ENCODE data around the gene CAMK2B. TPM values are rescaled to one million over a fixed set of nuclear protein-coding genes. Genes with fewer than 3 reads are reported as not detected.

The CAMK2B gene
- total and polyA plus RNA-seq, 12 donors: 30.8 to 152 (median 113) TPM

DNA sequence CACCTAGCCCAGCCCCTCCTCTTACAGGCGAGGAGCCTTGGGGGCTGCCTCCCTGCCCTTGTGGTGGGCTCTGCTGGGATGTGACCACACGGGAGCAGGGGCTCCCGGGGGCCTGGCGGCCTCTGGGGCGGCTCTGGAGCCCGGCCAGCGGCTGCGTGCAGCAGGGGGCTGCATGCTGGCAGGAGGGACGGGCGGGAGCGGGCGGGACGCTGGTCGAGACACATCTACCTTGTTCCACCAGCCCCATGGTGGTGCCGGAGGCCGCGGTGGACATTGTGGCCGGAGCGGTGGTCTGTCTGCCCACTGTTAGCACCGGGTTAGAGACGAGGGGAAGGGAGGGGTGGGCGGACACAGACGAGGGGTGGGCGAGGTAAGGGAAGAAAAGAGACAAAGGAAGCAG is 86.0 kb downstream of the CAMK2B start:
- Histone ChIP-seq H3K4me1 (peaks cover 0 to 14% (median 5%) of the 10 kb centered on the region in 9 donors), H3K27ac (no peak overlapping the region), H3K9me3 (no peaks in the 10 kb centered on the region), H3K4me3 (no peak overlapping the region), H3K27me3 (no peaks in the 10 kb centered on the region), H3K36me3 (peaks cover 0 to 8% (median 0%) of the 10 kb centered on the region in 9 donors)
- ATAC-seq (no peak), DNase-seq (no peak)
- intact Hi-C loops (cut with DNase I): loop anchor here in 3 of 10 donors (5.0 to 10.0 kb wide), 2 partner anchors 323 to 325 kb away; no protein-coding TSS in a partner anchor
- no peak for TF ChIP-seq CTCF (IDR thresholded peaks at IDR 0.05)
- WGBS, 2 donors: 75 to 80% methylated on average over 24 of the region's 24 CpGs

GRCh38 chr7:44238116-44238695 is 87.2 kb downstream of the CAMK2B start:
- Histone ChIP-seq H3K27ac (no peak overlapping the region), H3K9me3 (no peaks in the 10 kb centered on the region), H3K27me3 (no peaks in the 10 kb centered on the region), H3K36me3 (peaks cover 0 to 8% (median 0%) of the 10 kb centered on the region in 9 donors), H3K4me3 (no peak overlapping the region), H3K4me1 (peaks cover 0 to 8% (median 5%) of the 10 kb centered on the region in 9 donors)
- intact Hi-C loops (cut with DNase I): loop anchor here in 3 of 10 donors (5.0 to 10.0 kb wide), 2 partner anchors 324 to 327 kb away; no protein-coding TSS in a partner anchor
- DNase-seq (no peak), ATAC-seq (no peak)
- WGBS, 2 donors: 77 to 80% methylated on average over 17 of the region's 17 CpGs
- no peak for TF ChIP-seq CTCF (IDR thresholded peaks at IDR 0.05)

GRCh38 chr7:44237696-44238095 is 87.7 kb downstream of the CAMK2B start:
- Histone ChIP-seq H3K27ac (no peak overlapping the region), H3K9me3 (no peaks in the 10 kb centered on the region), H3K27me3 (no peaks in the 10 kb centered on the region), H3K4me3 (no peak overlapping the region), H3K4me1 (peaks cover 0 to 8% (median 5%) of the 10 kb centered on the region in 9 donors), H3K36me3 (peaks cover 0 to 8% (median 0%) of the 10 kb centered on the region in 9 donors)
- DNase-seq: no peak
- ATAC-seq: no peak
- intact Hi-C loops (cut with DNase I): loop anchor here in 3 of 10 donors (5.0 to 10.0 kb wide), 2 partner anchors 325 to 327 kb away; no protein-coding TSS in a partner anchor
- no peak for TF ChIP-seq CTCF (IDR thresholded peaks at IDR 0.05)
- WGBS, 2 donors: 91 to 95% methylated on average over 10 of the region's 10 CpGs

DNA sequence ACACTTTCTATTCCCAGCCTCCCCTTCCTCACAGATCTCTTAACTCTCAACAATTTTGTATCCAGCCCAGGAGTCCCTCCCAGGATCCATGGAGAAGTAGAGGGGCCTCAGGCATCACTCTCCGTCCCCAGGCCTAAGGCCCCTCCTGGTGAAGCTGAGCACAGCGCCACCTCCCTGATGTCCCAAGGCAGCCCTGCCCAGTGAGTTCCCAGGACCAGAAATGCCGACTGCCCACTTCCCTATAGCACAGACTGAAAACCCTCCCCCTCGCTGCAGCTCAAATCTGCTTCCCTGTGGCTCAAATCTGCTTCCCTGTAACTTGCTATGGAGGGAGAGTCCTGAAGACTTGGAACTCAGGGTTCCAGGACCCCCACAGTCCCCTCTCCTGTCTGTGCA is 89.1 kb downstream of the CAMK2B start:
- ATAC-seq: no peak
- no peak for TF ChIP-seq CTCF (IDR thresholded peaks at IDR 0.05)

More for the DNA sequence above, 89.1 kb downstream of the CAMK2B start:
- WGBS, 2 donors: 52 to 58% methylated on average over 4 of the region's 4 CpGs
- H3K27ac ChIP-seq: no peak overlapping the region
- no peaks in the 10 kb centered on the region for H3K27me3 ChIP-seq
- no peak overlapping the region for H3K4me3 ChIP-seq
- DNase-seq: no peak
- intact Hi-C loops (cut with DNase I): loop anchor here in 3 of 10 donors (5.0 to 10.0 kb wide), 2 partner anchors 326 to 328 kb away; no protein-coding TSS in a partner anchor
- no peaks in the 10 kb centered on the region for H3K9me3 ChIP-seq
- peaks cover 0 to 12% (median 0%) of the 10 kb centered on the region in 9 donors for H3K36me3 ChIP-seq
- H3K4me1 ChIP-seq: peaks cover 0 to 7% (median 3%) of the 10 kb centered on the region in 9 donors

Data from heart right ventricle (tissue), 16 donors.